Stomach smooth muscle (tissue), 2 donors: Measurements from ENCODE around the gene OLFML3.
"Not testable (repeated sequence)": the region's sequence is repeated elsewhere in the genome, so short reads cannot be mapped to it uniquely, and the experiment has no call there.

ENCODE experiments used
- H3K27ac ChIP-seq: one replicate; pipeline ENCODE4 v1.7.0; 2013; ENCODE audit warnings: mild to moderate bottlenecking, low read length, inconsistent platforms
- H3K27me3 ChIP-seq, 2 donors: one replicate each; pipeline ENCODE4 v1.7.0; 2013; ENCODE audit warnings: low read length in 2 of 2; ENCODE audit not compliant: insufficient read depth in 2 of 2, control insufficient read depth in 1 of 2
- H3K36me3 ChIP-seq, 2 donors: one replicate each; pipeline ENCODE4 v1.7.0; 2013; ENCODE audit warnings: low read length in 2 of 2; ENCODE audit not compliant: control insufficient read depth in 2 of 2, insufficient read depth in 2 of 2
- H3K4me1 ChIP-seq: one replicate; pipeline ENCODE4 v1.7.0; 2013; ENCODE audit warnings: low read length; ENCODE audit not compliant: control insufficient read depth, insufficient read depth
- H3K4me3 ChIP-seq, 2 donors: one replicate each; pipeline ENCODE4 v1.7.0; 2013; ENCODE audit warnings: low read length in 2 of 2
- H3K9ac ChIP-seq, 2 donors: one replicate each; pipeline ENCODE4 v1.7.0; 2013; ENCODE audit warnings: low read length in 2 of 2, mild to moderate bottlenecking in 1 of 2
- H3K9me3 ChIP-seq, 2 donors: one replicate each; pipeline ENCODE4 v1.7.0; 2013; ENCODE audit warnings: low read length in 2 of 2; ENCODE audit not compliant: control insufficient read depth in 2 of 2
- donor health status: healthy.
- donor health status: Pancreatic carcinoma.

OLFML3 gene

GRCh38 chr1:113940365-113941244 is 38.7 kb upstream of the OLFML3 start:
- peaks cover 10 to 11% of the 10 kb centered on the region in 2 donors for H3K36me3 ChIP-seq
- no peaks in the 10 kb centered on the region for H3K27me3 ChIP-seq
- no peak overlapping the region for H3K27ac ChIP-seq
- no peaks in the 10 kb centered on the region for H3K4me1 ChIP-seq
- no peak overlapping the region for H3K9ac ChIP-seq
- no peaks in the 10 kb centered on the region for H3K9me3 ChIP-seq
- no peak overlapping the region for H3K4me3 ChIP-seq

- peaks cover 10 to 11% of the 10 kb centered on the region in 2 donors for H3K36me3 ChIP-seq
- no peak overlapping the region for H3K9ac ChIP-seq
- H3K27ac ChIP-seq: no peak overlapping the region
- H3K27me3 ChIP-seq: no peaks in the 10 kb centered on the region
- no peaks in the 10 kb centered on the region for H3K4me1 ChIP-seq
- no peak overlapping the region for H3K4me3 ChIP-seq
- H3K9me3 ChIP-seq: no peaks in the 10 kb centered on the region
Observed at GRCh38 chr1:113941245-113941559, 38.1 kb upstream of the OLFML3 start.

DNA sequence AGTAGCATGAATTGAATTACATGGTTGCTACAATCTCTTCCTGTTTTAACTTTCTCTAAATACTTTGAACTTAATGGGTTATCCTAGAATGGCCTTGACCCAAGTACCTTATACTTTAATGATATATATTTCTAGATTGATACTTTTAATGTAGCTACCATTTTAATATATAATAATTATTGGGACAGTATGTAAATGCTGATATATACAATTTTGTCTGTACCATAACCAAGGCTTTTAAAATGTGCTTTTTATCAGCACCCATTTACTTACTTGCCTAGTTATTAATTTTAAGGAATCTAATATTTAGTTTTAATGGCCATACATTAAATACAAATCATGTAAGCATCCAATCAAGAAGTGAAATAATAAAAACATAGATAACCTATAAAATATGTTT is 36.7 kb upstream of the OLFML3 start:
- no peaks in the 10 kb centered on the region for H3K9me3 ChIP-seq
- H3K9ac ChIP-seq: no peak overlapping the region
- peaks cover 7% of the 10 kb centered on the region for H3K4me1 ChIP-seq
- peaks cover 10 to 11% of the 10 kb centered on the region in 2 donors for H3K36me3 ChIP-seq
- H3K27ac ChIP-seq: no peak overlapping the region
- H3K4me3 ChIP-seq: no peak overlapping the region
- H3K27me3 ChIP-seq: no peaks in the 10 kb centered on the region

- Histone ChIP-seq H3K36me3 (peaks cover 10 to 11% of the 10 kb centered on the region in 2 donors), H3K27ac (no peak overlapping the region), H3K4me1 (peaks cover 10% of the 10 kb centered on the region), H3K9ac (no peak overlapping the region), H3K27me3 (no peaks in the 10 kb centered on the region), H3K4me3 (no peak overlapping the region), H3K9me3 (no peaks in the 10 kb centered on the region)
Observed at GRCh38 chr1:113943028-113943811, 36.1 kb upstream of the OLFML3 start.

GRCh38 chr1:113945329-113945728 is 33.9 kb upstream of the OLFML3 start:
- Histone ChIP-seq H3K4me1 (peaks cover 16% of the 10 kb centered on the region), H3K9ac (no peak overlapping the region), H3K27me3 (no peaks in the 10 kb centered on the region), H3K27ac (no peak overlapping the region), H3K9me3 (no peaks in the 10 kb centered on the region), H3K4me3 (no peak overlapping the region), H3K36me3 (peaks cover 10 to 11% of the 10 kb centered on the region in 2 donors)

DNA sequence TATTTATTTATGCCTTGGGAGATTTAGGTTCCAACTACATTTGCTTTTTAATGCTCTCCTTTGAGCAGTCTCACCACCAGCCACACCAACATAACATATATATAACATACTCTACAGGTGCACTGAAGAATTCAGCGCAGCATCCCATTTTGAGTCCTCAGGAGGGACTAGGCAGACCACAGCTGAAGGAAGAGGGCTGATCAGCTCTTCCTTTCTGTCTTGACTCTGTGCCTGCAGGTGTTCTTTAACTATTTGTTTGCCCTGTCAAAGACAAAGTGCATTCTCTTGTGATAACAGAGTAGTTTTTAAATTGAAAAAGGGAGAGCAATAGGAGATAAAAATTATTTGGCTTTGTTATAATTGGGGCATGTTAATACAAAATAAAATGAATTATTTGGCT is 33.2 kb upstream of the OLFML3 start:
- H3K36me3 ChIP-seq: peaks cover 3% of the 10 kb centered on the region in 2 donors
- no peaks in the 10 kb centered on the region for H3K9me3 ChIP-seq
- peaks cover 16% of the 10 kb centered on the region for H3K4me1 ChIP-seq
- H3K27me3 ChIP-seq: no peaks in the 10 kb centered on the region
- no peak overlapping the region for H3K27ac ChIP-seq
- no peak overlapping the region for H3K9ac ChIP-seq
- H3K4me3 ChIP-seq: no peak overlapping the region

DNA sequence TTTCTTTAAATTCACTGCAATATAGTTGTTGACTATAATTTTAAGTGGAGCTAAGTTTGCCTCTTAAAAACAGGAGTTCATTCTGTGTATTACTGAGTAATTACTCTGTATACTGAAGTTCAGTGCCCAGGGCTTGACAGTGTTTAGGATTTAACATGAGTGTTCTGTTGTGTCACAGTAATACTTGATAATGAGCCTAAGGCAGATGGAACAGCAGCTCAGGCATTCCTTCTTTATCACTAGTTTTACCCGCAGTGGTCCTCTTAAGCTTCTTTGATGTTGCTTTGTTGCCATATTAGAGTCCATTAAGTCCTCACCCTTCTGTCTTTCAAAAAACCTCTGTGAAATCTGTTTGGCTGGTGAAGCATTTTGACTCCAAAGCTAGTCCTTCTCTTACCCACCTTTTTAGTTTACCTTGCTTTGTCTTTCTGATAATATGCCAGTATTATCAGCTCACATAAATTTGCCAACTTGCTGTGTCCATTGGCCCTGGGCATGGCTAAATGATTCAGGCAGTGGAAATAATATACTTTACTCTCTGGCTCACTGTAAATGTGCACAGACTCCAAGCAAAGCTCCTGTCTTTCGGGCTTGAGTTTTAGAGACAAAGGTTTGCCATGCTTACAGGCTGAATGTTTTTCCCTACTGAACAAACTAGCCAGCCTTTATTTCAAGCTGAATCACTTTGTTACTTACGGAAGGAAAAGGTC is 32.4 kb upstream of the OLFML3 start:
- H3K27me3 ChIP-seq: no peaks in the 10 kb centered on the region
- H3K27ac ChIP-seq: no peak overlapping the region
- peaks cover 16% of the 10 kb centered on the region for H3K4me1 ChIP-seq
- H3K36me3 ChIP-seq: no peaks in the 10 kb centered on the region
- no peaks in the 10 kb centered on the region for H3K9me3 ChIP-seq
- H3K9ac ChIP-seq: no peak overlapping the region
- no peak overlapping the region for H3K4me3 ChIP-seq

- H3K9me3 ChIP-seq: no peaks in the 10 kb centered on the region
- no peaks in the 10 kb centered on the region for H3K36me3 ChIP-seq
- no peak overlapping the region for H3K4me3 ChIP-seq
- H3K4me1 ChIP-seq: peaks cover 16% of the 10 kb centered on the region
- no peak overlapping the region for H3K27ac ChIP-seq
- no peak overlapping the region for H3K9ac ChIP-seq
- no peaks in the 10 kb centered on the region for H3K27me3 ChIP-seq
Observed at GRCh38 chr1:113947388-113948107, 31.7 kb upstream of the OLFML3 start.

- H3K9me3 ChIP-seq, H3K4me3 ChIP-seq, H3K9ac ChIP-seq, H3K36me3 ChIP-seq, H3K27ac ChIP-seq, H3K27me3 ChIP-seq: not testable (repeated sequence)
- peaks cover 16% of the 10 kb centered on the region for H3K4me1 ChIP-seq
Observed at GRCh38 chr1:113948151-113948550, 31.1 kb upstream of the OLFML3 start.

GRCh38 chr1:113949007-113949406 is 30.3 kb upstream of the OLFML3 start:
- peaks cover 0 to 3% of the 10 kb centered on the region in 2 donors for H3K36me3 ChIP-seq
- peaks cover 16% of the 10 kb centered on the region for H3K4me1 ChIP-seq
- H3K9me3 ChIP-seq: no peaks in the 10 kb centered on the region
- H3K9ac ChIP-seq: no peak overlapping the region
- no peak overlapping the region for H3K27ac ChIP-seq
- no peak overlapping the region for H3K4me3 ChIP-seq
- H3K27me3 ChIP-seq: no peaks in the 10 kb centered on the region
